Activated CD4-positive, alpha-beta T cell treated with anti-CD3 and anti-CD28 coated beads for 1 hour (primary cell): ENCODE results near the gene GLA.

ENCODE experiments used
- DNase-seq: peaks from one replicate; pipeline ENCODE4 v3.0.0-alpha.2; 2020

The GLA gene

DNA sequence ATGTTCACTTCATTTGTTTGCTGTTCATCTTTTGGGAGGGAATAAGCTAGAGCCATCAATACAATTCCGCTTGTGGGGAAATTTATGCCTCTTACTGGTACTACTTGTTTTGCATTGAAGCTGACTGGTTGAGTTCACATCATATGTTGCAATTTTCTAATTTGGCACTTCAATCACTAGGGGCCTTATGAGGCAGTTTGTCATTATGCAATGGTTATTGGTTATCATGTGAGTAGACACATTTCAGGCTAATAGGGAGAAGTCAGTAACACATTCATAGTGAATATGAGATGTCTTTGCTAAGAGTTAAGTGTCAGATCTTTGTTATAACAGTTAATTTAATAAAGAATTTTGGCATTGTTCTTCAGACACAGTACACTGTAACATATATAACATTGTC lies 11.9 kb downstream of the GLA start:
- DNase-seq: no peak

DNA sequence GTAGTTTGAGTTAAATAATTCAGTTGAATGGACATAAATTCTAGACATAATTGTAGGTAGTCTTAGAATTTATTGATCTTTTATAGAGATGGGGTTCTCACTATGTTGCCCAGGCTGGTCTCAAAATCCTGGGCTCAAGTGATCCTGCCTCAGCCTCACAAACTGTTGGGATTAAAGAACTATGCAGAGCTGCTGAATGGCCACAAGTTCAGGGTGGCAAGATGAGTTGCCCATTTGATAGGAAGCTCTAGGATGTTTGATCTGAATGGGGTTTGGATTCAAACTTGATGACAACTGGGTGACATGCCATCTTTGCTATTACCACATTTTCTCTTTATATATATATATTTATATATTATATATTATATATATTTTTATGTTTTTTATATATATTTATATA lies 13.4 kb downstream of the GLA start:
- no peak for DNase-seq

DNA sequence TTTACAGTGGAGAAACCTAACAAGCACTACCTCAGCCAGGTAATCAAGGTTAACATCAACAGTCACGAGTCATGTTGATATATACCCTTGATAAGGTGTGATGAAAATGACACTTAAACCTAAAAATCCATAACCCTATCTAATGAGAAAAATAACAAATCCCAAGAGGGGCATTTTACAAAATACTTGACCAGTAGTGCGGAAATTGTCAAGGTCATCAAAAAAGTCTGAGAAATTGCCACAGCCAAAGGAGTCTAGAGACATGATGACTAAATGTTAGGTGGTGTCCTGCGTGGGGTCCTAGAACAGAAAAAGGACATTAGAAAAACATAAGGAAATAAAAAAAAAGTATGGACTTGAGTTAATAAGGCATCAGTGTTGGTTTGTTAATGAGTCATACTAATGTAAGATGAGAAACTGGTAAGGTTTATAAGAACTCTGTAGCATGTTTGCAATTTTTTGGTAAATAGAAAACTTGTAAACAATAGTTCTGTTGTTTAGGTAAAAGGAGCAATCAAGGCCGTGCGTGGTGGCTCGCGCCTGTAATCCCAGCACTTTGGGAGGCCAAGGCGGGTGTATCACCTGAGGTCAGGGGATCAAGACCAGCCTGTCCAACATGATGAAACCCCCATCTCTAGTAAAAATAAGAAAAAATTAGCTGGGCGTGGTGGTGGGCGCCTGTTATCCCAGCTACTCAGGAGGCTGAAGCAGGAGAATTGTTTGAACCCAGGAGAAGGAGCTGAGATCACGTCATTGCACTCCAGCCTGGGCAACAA lies 14.0 kb downstream of the GLA start:
- no peak for DNase-seq

DNA sequence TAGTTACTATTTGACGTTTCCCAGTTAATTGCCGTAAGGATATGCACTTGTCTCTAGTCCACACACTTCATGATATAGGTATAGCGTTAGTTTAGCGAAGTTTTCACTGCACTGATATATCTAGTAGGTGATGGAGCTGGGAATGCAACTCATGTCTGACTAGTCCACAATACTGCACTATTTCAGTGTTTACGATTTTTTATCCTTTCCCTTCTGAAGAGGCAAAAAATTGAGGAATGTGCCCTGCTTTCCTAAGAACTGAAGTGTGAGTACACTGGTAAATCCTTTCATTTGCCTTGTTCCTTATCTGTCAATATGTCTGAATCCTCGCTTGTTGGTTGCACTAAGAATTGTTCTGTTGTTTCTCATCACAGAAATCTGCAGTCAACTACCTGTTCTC lies 15.9 kb downstream of the GLA start:
- no peak for DNase-seq

DNA sequence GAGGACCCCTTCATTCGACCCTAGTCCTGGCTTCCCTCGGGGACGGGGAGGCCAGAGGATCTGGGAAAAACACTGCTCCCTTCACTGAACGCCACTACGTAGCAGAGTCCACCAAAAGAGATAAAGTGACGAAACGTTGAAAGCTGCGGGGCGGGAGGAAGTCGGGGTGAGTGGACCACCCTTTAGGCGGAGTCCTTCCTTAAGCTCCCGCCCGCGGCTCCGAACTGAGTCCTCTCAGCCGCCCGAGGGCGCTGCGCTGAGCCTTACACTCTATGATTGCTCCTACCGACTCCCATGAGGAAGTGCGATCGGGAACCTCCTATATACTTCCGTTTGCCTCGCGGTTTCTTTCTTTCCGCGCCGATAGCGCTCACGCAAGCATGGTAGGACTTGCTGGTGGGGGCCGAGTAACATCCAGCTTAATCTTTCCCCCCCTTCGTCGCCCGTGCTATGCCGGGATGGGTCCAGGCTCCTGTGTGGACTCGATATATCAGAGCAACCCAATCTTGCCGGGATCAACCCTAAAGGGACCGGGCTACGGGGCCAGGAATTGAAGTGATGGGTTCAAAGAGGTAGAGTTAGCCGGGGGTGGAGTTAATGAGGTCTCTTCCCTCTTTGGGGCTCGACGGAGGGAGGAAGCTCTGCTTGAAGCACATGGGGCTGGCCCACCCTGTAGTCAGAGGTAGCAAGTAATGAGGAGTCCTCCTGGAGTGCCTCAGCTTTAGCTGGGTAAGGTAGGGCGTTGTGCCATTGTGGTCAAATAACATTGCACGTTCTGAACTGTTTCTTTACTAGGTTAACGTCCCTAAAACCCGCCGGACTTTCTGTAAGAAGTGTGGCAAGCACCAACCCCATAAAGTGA lies 16.8 kb downstream of the GLA start, which contains the start of gene RPL36A:
Gene RPL36A, plus strand, starts transcription at position 348 of the 862 bp plus-strand sequence. Its CDS starts 33 bp downstream, at position 381.
- DNase-seq: peak; percentile 64

DNA sequence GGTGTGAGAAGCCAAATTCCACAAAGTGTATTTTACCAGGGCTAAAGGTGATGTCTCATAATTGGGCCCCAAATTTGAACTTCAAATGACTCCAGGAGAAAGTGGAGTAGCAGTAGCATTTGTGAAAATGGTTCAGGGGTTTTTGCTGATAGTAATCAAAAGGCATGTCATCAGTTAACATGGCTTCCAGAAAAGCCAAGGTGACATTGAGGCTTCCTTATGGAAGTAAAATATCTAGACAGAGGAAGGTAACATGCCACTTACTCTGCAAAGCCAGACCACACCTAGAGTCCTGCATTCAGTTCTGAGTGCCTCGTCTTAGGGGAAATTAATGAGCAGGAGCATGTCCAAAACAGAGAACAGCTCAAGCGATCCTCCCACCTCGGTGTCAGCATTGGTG lies 19.1 kb downstream of the GLA start:
- DNase-seq: no peak

DNA sequence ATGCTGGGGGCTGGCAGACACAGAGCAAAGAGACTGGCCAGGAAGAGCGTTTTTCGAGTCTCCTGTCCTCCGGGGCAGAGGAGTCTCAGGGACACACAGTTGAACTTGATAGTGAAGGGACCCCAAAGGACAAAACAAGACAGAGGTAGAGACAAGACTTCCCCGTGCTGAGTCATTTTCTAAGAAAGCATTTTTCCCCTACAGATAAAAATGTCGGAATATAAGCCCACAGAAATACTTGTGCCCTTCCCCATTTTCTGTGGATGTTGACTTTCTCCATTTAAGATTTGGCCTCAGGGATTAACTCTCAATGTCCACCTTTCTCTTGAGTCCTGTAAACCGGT lies 21.2 kb downstream of the GLA start:
- no peak for DNase-seq

DNA sequence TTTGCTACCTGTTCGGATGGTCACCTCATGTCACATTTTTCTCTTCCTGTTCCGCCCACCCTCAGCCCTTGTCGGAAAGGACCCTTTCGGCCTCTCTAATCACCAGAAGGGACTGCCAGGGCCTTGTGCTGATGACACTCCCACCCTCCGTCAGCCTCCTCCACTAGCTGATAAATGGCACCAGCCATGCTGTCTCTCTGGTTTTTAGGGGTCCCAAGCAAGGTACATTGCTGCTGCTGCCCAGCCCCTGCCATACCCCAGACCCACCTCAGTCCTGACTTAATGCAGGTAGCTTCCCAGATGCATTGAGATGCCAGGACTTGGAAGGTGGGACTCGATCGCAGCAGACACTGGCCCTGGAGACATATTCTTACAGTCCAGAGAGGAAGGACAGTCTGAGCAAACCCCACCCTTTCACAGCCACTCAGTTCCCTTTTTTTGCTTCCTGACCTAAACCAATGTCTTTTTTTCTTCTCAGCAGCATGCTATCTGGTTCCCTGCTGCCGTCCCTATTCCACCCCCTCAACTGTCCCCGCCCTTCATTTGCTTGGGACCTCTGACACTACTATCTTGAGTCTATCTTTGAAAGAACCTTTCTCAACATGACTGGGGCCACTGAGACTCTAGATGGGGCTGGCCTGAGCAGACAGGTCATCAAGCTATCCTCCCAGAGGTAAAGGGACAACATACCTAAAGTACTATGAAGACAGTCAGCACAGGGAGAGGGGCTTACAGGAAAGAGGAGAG lies 21.8 kb downstream of the GLA start, which contains the start of gene BTK:
Gene BTK, minus strand, starts transcription at position 397 of the 747 bp plus-strand sequence. CDS start 10,907 bp downstream, outside the sequence.
- no peak for DNase-seq

DNA sequence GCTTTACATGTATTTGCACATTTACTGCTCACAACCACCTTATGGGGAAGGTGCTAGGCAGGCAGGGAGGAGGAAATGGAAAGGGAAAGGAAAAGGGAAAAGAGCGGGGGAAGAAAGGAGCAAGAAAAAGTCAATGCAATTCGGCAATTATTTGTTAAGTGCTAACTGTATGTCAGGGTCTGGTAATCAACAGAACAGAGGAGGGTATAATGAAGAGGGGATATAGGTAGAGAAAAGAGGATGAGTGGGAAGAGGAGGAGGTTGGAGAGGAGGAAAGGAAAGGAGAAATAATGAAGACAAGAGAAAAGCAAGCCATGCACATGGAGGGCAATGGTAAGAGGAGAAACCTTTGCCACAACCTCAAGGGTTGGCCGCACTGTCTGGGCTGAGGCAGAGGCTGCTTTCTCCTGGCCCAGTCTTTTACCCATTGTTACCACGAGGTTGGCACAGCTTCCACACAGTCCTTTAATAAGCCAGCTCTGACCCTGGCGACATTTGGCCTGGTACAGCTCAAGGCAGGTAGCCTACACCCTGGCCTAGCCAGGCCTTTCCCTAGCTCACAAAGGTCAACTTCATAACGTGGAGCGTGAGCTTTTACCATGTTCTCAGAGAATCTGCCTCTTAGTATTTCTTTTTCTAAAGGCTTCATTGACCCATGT lies 22.6 kb downstream of the GLA start:
- no peak for DNase-seq

DNA sequence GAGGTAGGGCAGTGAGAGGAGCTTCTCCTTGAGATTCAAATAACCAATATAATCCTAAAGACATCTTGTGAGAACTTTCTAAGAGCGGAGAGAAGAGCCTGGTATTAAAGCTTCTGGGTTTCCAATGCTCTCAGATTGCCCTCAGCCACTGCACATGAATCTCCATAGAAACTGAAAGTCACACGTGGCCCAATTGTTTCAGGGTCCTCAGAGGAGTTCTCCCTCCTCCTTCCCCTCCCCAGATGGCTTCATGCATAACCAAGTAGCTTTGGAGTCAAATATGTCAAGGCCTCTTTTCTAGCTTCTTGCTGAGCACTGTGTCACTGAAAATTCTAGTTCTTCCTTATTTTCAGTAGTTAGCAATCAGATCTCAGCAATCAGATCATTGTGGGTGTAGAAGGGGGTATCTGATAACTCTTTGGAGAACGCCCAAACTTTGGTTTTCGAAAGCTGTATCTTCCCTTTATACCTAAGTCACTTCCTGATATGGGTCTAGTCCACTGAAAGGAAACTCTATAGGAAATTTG lies 24.0 kb downstream of the GLA start:
- no peak for DNase-seq

DNA sequence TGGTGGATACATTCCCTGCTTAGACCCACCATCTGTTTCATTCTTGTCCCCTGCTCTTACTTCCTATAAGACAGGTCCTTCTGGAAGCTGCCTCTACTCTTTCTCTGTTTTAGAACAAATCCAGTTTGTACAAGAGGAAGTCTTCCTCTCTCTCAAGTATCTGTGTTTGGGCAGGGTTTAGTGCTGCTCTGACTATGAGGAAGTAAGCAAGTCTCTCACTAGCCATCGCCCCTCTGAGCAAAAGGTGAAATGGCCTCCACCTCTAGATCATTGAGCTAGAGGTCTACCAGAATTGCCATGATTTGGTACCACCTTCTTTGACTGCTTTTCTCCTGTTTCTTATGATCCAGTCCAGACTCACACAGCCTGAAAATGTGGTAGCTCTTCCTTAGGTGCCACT lies 30.2 kb downstream of the GLA start:
- no peak for DNase-seq

DNA sequence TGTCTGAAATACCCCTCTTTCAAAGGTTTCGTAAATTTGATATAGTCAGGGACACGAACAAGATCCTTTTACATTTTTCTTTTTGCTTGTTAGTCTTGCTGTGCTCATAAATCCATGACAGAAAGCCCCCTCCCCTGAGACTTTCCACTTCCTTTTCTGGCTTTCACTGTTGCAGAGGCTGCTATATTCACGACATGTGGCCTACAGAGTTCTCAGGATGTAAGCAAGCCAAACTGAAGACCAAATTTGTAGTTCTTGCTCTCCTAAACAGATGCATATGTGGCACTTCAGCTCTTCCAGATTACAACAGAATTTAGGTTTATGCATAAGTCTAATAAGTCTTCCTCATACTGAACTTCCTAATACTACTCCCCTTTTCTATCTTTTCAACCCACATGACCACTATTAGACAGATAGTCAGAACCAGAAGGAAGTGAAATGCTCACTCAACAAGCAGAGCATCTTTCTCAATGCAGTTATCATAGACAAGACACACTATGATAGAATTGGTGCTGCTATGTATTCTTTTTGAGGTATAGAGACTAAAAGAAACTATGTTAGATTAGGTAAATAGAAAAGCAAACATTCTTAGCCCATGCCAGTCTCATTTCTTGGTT lies 36.7 kb downstream of the GLA start:
- DNase-seq: no peak

DNA sequence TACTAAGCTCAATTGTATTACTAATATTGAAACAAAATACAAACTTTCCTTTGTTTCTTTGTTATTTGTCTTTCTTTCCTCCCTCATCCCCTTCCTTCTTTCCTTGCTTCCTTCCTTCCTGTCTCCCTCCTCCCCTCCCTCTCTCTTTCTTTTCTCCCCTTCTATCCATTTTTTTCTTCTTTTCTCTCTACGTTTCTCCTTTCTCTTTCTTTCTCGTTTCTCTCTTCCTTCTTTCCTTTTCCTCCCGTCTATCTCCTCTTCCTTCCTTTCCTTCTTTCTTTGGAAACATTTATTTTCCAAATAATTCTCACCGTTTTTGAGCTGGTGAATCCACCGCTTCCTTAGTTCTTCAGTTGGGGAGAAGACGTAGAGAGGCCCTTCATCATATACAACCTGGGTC lies 38.0 kb downstream of the GLA start:
- DNase-seq: no peak

DNA sequence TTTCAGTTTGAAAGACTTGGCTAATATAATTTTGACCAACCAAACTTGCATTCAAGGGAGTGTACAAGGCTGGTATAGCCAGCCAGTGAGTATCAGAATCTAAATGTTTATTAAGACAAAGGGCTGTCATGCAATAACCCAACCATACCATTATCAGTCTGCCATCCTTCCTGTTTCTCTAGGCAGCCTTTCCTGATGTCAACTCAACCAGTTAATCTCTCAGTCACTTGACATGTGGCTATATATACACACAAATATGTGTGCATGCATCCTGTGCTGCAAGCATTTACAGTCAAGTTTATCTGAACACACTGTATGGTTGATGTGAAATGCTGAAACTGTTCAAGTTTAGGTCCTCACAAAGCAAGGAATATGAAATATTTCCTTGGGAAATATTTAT lies 38.9 kb downstream of the GLA start:
- no peak for DNase-seq

DNA sequence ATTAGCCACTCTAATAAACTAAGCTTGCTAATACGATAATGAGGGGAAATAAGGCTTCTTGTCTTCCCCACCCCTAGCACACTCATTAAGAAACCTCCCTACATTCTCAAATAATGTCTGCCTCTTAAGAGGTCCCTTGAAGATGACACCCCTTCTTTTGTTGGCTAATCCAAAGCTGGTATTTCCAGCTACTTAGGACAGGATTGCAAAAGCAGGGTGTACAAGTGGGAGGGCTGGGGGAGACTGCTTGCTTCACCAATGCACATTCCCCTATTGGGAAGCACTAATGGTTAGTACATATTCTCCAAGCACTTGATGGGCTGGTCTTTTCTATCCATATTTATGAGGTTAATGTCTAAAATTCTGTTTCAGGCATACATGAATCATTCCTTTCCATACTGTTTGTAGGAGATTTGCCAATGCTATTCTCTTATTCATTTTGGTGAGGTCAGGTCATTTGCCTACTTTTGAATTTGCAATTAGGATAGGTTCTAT lies 42.4 kb downstream of the GLA start:
- DNase-seq: no peak

DNA sequence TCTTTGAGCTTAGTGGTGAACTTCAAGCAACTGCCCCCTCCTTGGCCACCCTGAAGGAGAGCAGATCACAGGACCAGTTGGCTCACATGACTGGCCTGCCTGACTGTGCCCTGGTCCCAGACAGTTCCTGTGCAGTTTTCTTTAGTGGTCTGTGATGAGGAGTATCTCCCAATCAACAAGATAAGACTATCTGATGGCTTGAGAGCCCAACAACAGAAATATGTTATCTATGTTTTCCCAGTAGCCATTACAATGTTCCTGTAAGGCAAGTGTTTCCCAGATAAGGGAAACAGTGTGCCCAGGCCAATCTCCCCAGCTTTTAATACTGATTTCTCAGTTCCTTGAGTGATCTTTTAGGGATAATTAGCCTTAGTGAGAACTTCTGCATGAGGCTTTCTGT lies 45.0 kb downstream of the GLA start:
- DNase-seq: no peak

DNA sequence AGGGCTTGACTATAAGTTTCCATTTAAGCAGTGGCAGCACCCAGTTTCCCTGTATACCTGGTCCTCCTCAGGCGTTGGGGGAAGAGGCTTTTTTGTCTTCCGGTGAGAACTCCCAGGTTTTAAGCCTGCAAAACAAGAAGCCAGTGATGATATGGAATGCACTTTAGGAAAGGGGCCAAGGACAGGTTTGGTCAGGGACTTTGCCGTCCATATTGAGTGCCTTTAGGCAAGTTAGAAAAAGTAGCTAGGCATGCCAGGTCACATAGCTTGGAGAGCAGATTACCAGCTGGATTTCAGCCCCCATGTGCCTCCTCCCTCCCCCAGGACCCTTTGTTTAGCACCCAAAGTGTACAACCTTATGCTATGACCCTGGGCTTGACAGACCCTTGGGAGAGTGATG lies 45.6 kb downstream of the GLA start:
- DNase-seq: no peak

DNA sequence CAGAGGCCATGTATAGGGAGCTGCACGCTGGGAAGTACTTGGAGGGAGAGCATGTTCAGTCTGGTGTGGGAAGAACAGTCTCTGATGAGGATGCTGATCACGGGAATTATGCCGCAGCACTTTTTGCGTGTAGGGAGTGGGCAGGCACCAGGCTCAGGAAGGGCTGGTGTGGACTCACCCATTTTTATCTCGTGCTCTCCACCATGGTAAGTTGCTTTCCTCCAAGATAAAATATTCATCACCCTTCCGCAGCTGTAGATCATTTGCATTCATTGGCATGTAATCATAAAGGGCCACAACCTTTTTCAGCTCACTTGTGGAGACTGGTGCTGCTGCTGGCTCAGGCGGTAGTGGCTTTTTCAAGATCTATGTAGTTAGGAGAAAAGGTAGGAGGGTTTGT lies 47.3 kb downstream of the GLA start:
- DNase-seq: no peak

DNA sequence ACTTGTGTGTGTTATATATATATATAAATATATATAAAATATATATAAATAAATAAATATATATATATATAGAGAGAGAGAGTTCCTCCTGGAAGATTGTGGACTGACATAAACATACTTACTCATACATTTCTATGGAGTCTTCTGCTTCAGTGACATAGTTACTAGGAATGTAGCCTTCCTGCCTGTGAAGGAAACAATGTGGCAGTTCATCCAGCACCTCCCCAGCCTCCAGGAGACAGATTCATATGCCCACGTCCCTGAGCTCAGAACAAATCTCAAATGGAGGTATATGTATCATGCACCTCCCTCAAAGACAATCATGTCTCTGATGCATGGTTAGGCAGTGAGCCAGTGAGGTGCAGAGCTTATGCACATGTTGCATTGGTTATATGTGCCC lies 47.8 kb downstream of the GLA start:
- DNase-seq: no peak

DNA sequence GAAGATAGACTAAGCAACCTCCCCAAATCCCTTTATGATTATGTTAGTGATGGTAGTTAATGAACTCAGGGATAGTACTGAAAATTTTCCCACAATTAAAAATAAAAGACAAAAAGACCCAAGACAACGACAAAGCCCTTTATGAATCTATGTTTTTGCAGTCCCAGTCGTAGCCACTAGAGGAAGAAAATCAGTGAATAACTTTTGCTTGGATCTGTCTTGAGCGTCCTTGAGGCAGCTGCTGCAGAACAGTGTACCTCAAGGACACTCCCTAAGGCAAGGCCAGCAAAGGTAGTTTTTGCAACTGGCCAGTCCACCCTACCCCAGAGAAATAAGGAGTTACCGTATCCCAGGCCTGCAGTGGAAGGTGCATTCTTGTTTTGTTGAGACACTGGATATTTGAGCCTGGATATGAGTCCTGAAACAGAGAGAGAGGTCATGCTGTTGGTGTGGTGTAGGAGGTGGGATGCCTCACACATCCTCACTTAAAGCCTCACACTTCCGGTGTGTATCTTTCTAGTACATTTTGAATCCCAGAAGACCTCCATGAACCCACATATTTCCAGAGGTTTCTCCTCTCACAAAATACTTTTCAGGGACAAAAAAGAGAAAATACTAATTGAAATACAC lies 50.4 kb downstream of the GLA start:
- DNase-seq: no peak

DNA sequence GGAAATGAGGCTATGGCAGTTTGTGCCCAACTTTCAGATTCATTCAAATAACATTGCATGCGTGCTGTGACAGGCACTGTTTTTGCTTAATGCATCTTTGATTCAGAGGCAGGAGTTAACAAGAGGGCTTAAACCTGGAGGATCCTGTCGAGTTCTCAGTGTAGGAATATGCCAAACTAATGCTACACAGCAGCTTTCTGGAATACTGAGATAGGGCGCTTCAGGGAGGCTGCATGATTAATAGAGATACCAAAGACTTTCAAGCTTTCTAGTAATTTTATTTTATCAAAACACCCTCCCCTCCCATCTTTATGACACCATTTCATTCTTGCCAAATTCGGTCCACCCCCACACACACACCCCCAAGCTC lies 58.5 kb downstream of the GLA start:
- DNase-seq: no peak
